IMR-90 (cell line): ENCODE measurements around the gene MVP. TPM values are rescaled to one million over a fixed set of nuclear protein-coding genes. Genes with fewer than 3 reads are reported as not detected.
"Not testable (repeated sequence)": the region's sequence is repeated elsewhere in the genome, so short reads cannot be mapped to it uniquely, and the experiment has no call there.

ENCODE experiments used
- ATAC-seq: fragments of 200-7000 bp; cut with Tn5 transposase; 2 replicates; pipeline ENCODE4 v1.9.1; 2020; ENCODE audit warnings: low read depth, mild to moderate bottlenecking, moderate library complexity
- BruUV-seq: library from RNA; stranded (reverse); fragments of 400-500 nt; replicated peaks from 2 replicates; lab custom pipeline; 2021; lab: Mats Ljungman, UMichigan
- CTCF ChIA-PET: fragments of 300-600 bp; formaldehyde crosslinking; extraction: SDS; loops from one replicate; lab custom pipeline; 2021; ENCODE audit warnings: antibody characterized with exemption; lab: Yijun Ruan, JAX
- POLR2A ChIA-PET: fragments of 300-600 bp; sonication (Branson Sonifier 250); formaldehyde crosslinking; loops from one replicate; lab custom pipeline; 2022; ENCODE audit warnings: antibody characterized with exemption; ENCODE audit not compliant: unreplicated experiment; lab: Charles Lee
- DNase-seq: peaks from one replicate; pipeline ENCODE4 v3.0.0; 2013
- H2AFZ ChIP-seq: replicated peaks from 2 replicates; pipeline ENCODE3; 2013; ENCODE audit warnings: low read length, mild to moderate bottlenecking; ENCODE audit not compliant: poor library complexity
- H2AK5ac ChIP-seq: 2 replicates; pipeline ENCODE4 v1.6.1; 2013; ENCODE audit warnings: low read depth, low read length, inconsistent platforms
- H2AK9ac ChIP-seq: replicated peaks from 2 replicates; pipeline ENCODE3; 2013; ENCODE audit warnings: mild to moderate bottlenecking, low read depth, low read length, moderate library complexity; ENCODE audit not compliant: poor library complexity
- H2BK120ac ChIP-seq: 2 replicates; pipeline ENCODE4 v1.6.1; 2013; ENCODE audit warnings: low read depth, low read length, inconsistent platforms
- H2BK15ac ChIP-seq: 3 replicates; pipeline ENCODE4 v1.6.1; 2013; ENCODE audit warnings: low read depth, low read length, inconsistent platforms
- H2BK20ac ChIP-seq: 2 replicates; pipeline ENCODE4 v1.6.1; 2013; ENCODE audit warnings: low read depth, mild to moderate bottlenecking, inconsistent platforms, low read length, moderate library complexity
- H2BK5ac ChIP-seq: 2 replicates; pipeline ENCODE4 v1.6.1; 2013; ENCODE audit warnings: mild to moderate bottlenecking, low read depth, low read length, inconsistent platforms; ENCODE audit not compliant: poor library complexity, severe bottlenecking
- H3K14ac ChIP-seq: replicated peaks from 2 replicates; pipeline ENCODE4 v1.6.1; 2013; ENCODE audit warnings: low read depth, low read length, inconsistent platforms
- H3K18ac ChIP-seq: 2 replicates; pipeline ENCODE4 v1.6.1; 2013; ENCODE audit warnings: low read depth, low read length, control low read depth
- H3K23ac ChIP-seq: 2 replicates; pipeline ENCODE4 v1.6.1; 2013; ENCODE audit warnings: low read depth, low read length, inconsistent platforms
- H3K27ac ChIP-seq: 2 replicates; pipeline ENCODE4 v1.5.1; 2013; ENCODE audit warnings: mild to moderate bottlenecking, control low read depth, low read length; ENCODE audit not compliant: insufficient read depth
- H3K27me3 ChIP-seq: 2 replicates; pipeline ENCODE4 v1.6.1; 2013; ENCODE audit warnings: low read length; ENCODE audit not compliant: control insufficient read depth, insufficient read depth
- H3K36me3 ChIP-seq: 2 replicates; pipeline ENCODE4 v1.6.1; 2013; ENCODE audit warnings: low read length, mixed read lengths; ENCODE audit not compliant: control insufficient read depth, insufficient read depth
- H3K4ac ChIP-seq: 2 replicates; pipeline ENCODE4 v1.6.1; 2013; ENCODE audit warnings: low read depth, low read length, inconsistent platforms
- H3K4me1 ChIP-seq: 2 replicates; pipeline ENCODE4 v1.6.1; 2013; ENCODE audit warnings: low read length, mixed read lengths; ENCODE audit not compliant: control insufficient read depth, insufficient read depth
- H3K4me2 ChIP-seq: 2 replicates; pipeline ENCODE4 v1.6.1; 2013; ENCODE audit warnings: low read depth, mild to moderate bottlenecking, control low read depth, low read length, moderate library complexity
- H3K4me3 ChIP-seq: 2 replicates; pipeline ENCODE4 v1.5.1; 2013; ENCODE audit warnings: low read depth, mild to moderate bottlenecking, control low read depth, low read length, moderate library complexity; ENCODE audit not compliant: insufficient read depth
- H3K56ac ChIP-seq: 2 replicates; pipeline ENCODE4 v1.6.1; 2013; ENCODE audit warnings: low read length, inconsistent platforms; ENCODE audit not compliant: insufficient read depth; ENCODE audit errors: extremely low read depth
- H3K79me1 ChIP-seq, 2 experiments: 2 replicates each; pipeline ENCODE4 v1.6.1; 2013; ENCODE audit warnings: low read length in 2 of 2, inconsistent platforms in 1 of 2, low read depth in 1 of 2
- H3K9ac ChIP-seq: 2 replicates; pipeline ENCODE4 v1.6.1; 2013; ENCODE audit warnings: low read depth, low read length, control low read depth
- H3K9me1 ChIP-seq: 2 replicates; pipeline ENCODE4 v1.6.1; 2013; ENCODE audit warnings: low read length, inconsistent platforms; ENCODE audit not compliant: insufficient read depth
- H3K9me3 ChIP-seq: 2 replicates; pipeline ENCODE4 v1.6.1; 2013; ENCODE audit warnings: low read length; ENCODE audit not compliant: control insufficient read depth, insufficient read depth
- H4K20me1 ChIP-seq: 2 replicates; pipeline ENCODE4 v1.6.1; 2013; ENCODE audit warnings: low read length, inconsistent platforms; ENCODE audit not compliant: insufficient read depth
- H4K5ac ChIP-seq: 2 replicates; pipeline ENCODE4 v1.6.1; 2013; ENCODE audit warnings: mild to moderate bottlenecking, low read depth, low read length, control low read depth
- H4K8ac ChIP-seq, 2 experiments: 2 replicates each; pipeline ENCODE4 v1.6.1; 2013; ENCODE audit warnings: low read depth in 2 of 2, low read length in 2 of 2, control low read depth in 1 of 2, inconsistent platforms in 1 of 2
- H4K91ac ChIP-seq: 2 replicates; pipeline ENCODE4 v1.6.1; 2013; ENCODE audit warnings: low read depth, low read length, inconsistent platforms; ENCODE audit not compliant: insufficient read depth
- WGBS, 2 experiments: methylation state at CpG; one replicate each; pipeline versions ENCODE4 v1.1.5 to v1.1.7; 2013; ENCODE audit warnings: missing lambda C conversion rate in 2 of 2; ENCODE audit not compliant: insufficient read length in 1 of 2; ENCODE audit errors: extremely low coverage in 2 of 2; 5-methylcytosine and 5-hydroxymethylcytosine counted together
- dilution Hi-C: fragments of 300-500 bp; cut with HindIII; formaldehyde crosslinking; loops from one replicate; pipeline ENCODE4 v1.14.3; 2018; ENCODE audit warnings: low sequenced_read_pairs; ENCODE audit not compliant: unreplicated experiment
- in situ Hi-C: fragments of 300-500 bp; cut with MboI; formaldehyde crosslinking; loops from 3 replicates; pipeline ENCODE4 v1.14.3; 2019; ENCODE audit warnings: low sequenced_read_pairs, inconsistent platforms, mixed read lengths
- intact Hi-C: fragments of 100-400 bp; cut with micrococcal nuclease; formaldehyde crosslinking; loops from 2 replicates; pipeline ENCODE4 v1.10.0; 2022
- polyA plus RNA-seq, 3 experiments: library from polyadenylated mRNA; depleted of rRNA; stranded (reverse); fragments of >200 nt; gene quantifications; 2 replicates each; pipeline ENCODE4 v1.2.3, GENCODE V29; 2012; ENCODE audit warnings: low replicate concordance in 1 of 3
- total RNA-seq: library from RNA; depleted of rRNA; stranded (reverse); fragments of >200 nt; gene quantifications from 2 replicates; pipeline ENCODE4 v1.2.3, GENCODE V29; 2012

Gene MVP
- total and polyA plus RNA-seq, 2 of the 4 experiments (the other 2 are of a cell fraction): 204 to 319 TPM

GRCh38 chr16:29833219-29833618, 13.0 kb downstream of the MVP start:
- POLR2A ChIA-PET, H4K8ac ChIP-seq, H3K27ac ChIP-seq, H2BK20ac ChIP-seq, H2BK120ac ChIP-seq, dilution Hi-C loops, H4K91ac ChIP-seq, H2AK5ac ChIP-seq, CTCF ChIA-PET, H3K4me3 ChIP-seq, H3K4ac ChIP-seq, H3K27me3 ChIP-seq, H3K9me3 ChIP-seq, in situ Hi-C loops, H2BK5ac ChIP-seq, H3K23ac ChIP-seq, H3K9ac ChIP-seq, H4K5ac ChIP-seq, BruUV-seq, H3K56ac ChIP-seq, intact Hi-C loops, H2AK9ac ChIP-seq, H3K18ac ChIP-seq, H2AFZ ChIP-seq, H2BK15ac ChIP-seq, H3K4me2 ChIP-seq, ATAC-seq, H3K4me1 ChIP-seq, H3K14ac ChIP-seq, DNase-seq: not testable (repeated sequence)
- H3K79me1 ChIP-seq: peaks cover 30 to 65% of the 10 kb centered on the region in 2 experiments
- peaks cover 23% of the 10 kb centered on the region; the same call in 1 of the 2 replicates for H4K20me1 ChIP-seq
- peaks cover 56% of the 10 kb centered on the region for H3K36me3 ChIP-seq
- peaks cover 14% of the 10 kb centered on the region for H3K9me1 ChIP-seq
- WGBS, 2 experiments: no CpG with 5 or more reads among the region's 4 CpGs
